WTC11 (cell line): ENCODE measurements around the gene ANKRD22. TPM values are rescaled to one million over a fixed set of nuclear protein-coding genes. Genes with fewer than 3 reads are reported as not detected.

Source experiments
- ATAC-seq: fragments of 200-7000 bp; cut with Tn5 transposase; 2 replicates; pipeline ENCODE4 v1.10.0; 2021; ENCODE audit warnings: mild to moderate bottlenecking, moderate library complexity
- CTCF ChIA-PET: fragments of 300-600 bp; sonication (Branson Sonifier 250); formaldehyde crosslinking; loops from one replicate; lab custom pipeline; 2021; ENCODE audit warnings: antibody characterized with exemption; lab: Charles Lee
- POLR2A ChIA-PET: fragments of 350-600 bp; sonication (Branson Sonifier 250); formaldehyde crosslinking; loops from one replicate; lab custom pipeline; 2021; ENCODE audit warnings: antibody characterized with exemption; lab: Charles Lee
- DNase-seq: peaks from one replicate; pipeline ENCODE4 v3.0.0; 2021; ENCODE audit warnings: low spot score
- H3K27ac Mint-ChIP-seq: 2 replicates; pipeline ENCODE4 v1.8.0; 2021; ENCODE audit warnings: mixed read lengths
- H3K27me3 Mint-ChIP-seq: 2 replicates; pipeline ENCODE4 v1.8.0; 2021; ENCODE audit warnings: low read depth, mild to moderate bottlenecking, moderate library complexity, mixed read lengths
- H3K36me3 Mint-ChIP-seq: 2 replicates; pipeline ENCODE4 v1.8.0; 2021; ENCODE audit warnings: mixed read lengths
- H3K4me1 Mint-ChIP-seq: 2 replicates; pipeline ENCODE4 v1.8.0; 2022; ENCODE audit warnings: mixed read lengths
- H3K4me3 Mint-ChIP-seq: 2 replicates; pipeline ENCODE4 v1.8.0; 2021; ENCODE audit warnings: mild to moderate bottlenecking, moderate library complexity, mixed read lengths
- H3K9me3 Mint-ChIP-seq: 2 replicates; pipeline ENCODE4 v1.8.0; 2021; ENCODE audit warnings: mixed read lengths
- ATF1 ChIP-seq: sonication (generic); formaldehyde crosslinking; IDR thresholded peaks from 2 replicates; pipeline ENCODE4 v1.8.1; 2023; ENCODE audit warnings: mild to moderate bottlenecking, moderate library complexity, missing genetic modification reagents
- ATF3 ChIP-seq: sonication (generic); formaldehyde crosslinking; conservative IDR thresholded peaks from 2 replicates; pipeline ENCODE4 v1.8.1; 2022; ENCODE audit warnings: mild to moderate bottlenecking, missing genetic modification reagents
- ATF6 ChIP-seq: sonication (generic); formaldehyde crosslinking; IDR thresholded peaks from 2 replicates; pipeline ENCODE4 v1.8.1; 2023; ENCODE audit warnings: mild to moderate bottlenecking, missing genetic modification reagents
- ELF4 ChIP-seq: sonication (generic); formaldehyde crosslinking; IDR thresholded peaks from 2 replicates; pipeline ENCODE4 v1.8.1; 2022; ENCODE audit warnings: low read depth, mild to moderate bottlenecking, moderate library complexity, missing genetic modification reagents
- EMX1 ChIP-seq: fragments of 250-450 bp; sonication (Bioruptor Pico); IDR thresholded peaks from 2 replicates; pipeline ENCODE4 v1.8.0; 2021; ENCODE audit warnings: mild to moderate bottlenecking
- ETV6 ChIP-seq: sonication (generic); formaldehyde crosslinking; IDR thresholded peaks from 2 replicates; pipeline ENCODE4 v1.8.1; 2022; ENCODE audit warnings: mild to moderate bottlenecking, missing genetic modification reagents
- GABPB1 ChIP-seq: sonication (generic); formaldehyde crosslinking; IDR thresholded peaks from 2 replicates; pipeline ENCODE4 v1.8.1; 2023; ENCODE audit warnings: mild to moderate bottlenecking, missing genetic modification reagents
- IRF1 ChIP-seq: sonication (generic); formaldehyde crosslinking; IDR thresholded peaks from 2 replicates; pipeline ENCODE4 v1.8.0; 2023; ENCODE audit warnings: missing genetic modification reagents
- IRF2 ChIP-seq: sonication (generic); formaldehyde crosslinking; IDR thresholded peaks from 2 replicates; pipeline ENCODE4 v1.8.0; 2022; ENCODE audit warnings: low read depth, missing genetic modification reagents, borderline replicate concordance
- MAX ChIP-seq: sonication (generic); formaldehyde crosslinking; IDR thresholded peaks from 2 replicates; pipeline ENCODE4 v1.8.0; 2022; ENCODE audit warnings: mild to moderate bottlenecking, missing genetic modification reagents
- MXD4 ChIP-seq: fragments of 250-450 bp; sonication (Bioruptor Pico); IDR thresholded peaks from 2 replicates; pipeline ENCODE4 v1.8.0; 2021; ENCODE audit warnings: mild to moderate bottlenecking, moderate library complexity, borderline replicate concordance
- NFATC4 ChIP-seq: fragments of 250-450 bp; sonication (Bioruptor Pico); IDR thresholded peaks from 2 replicates; pipeline ENCODE4 v1.9.0; 2021; ENCODE audit warnings: mild to moderate bottlenecking
- NFYB ChIP-seq: sonication (generic); formaldehyde crosslinking; conservative IDR thresholded peaks from 2 replicates; pipeline ENCODE4 v1.8.0; 2022; ENCODE audit warnings: low read depth, missing genetic modification reagents
- PRRX2 ChIP-seq: fragments of 250-450 bp; sonication (Bioruptor Pico); IDR thresholded peaks from 2 replicates; pipeline ENCODE4 v1.8.0; 2021; ENCODE audit warnings: mild to moderate bottlenecking
- SMAD3 ChIP-seq: sonication (generic); formaldehyde crosslinking; IDR thresholded peaks from 2 replicates; pipeline ENCODE4 v1.8.0; 2022; ENCODE audit warnings: missing genetic modification reagents, mild to moderate bottlenecking, borderline replicate concordance
- TEAD1 ChIP-seq: sonication (generic); formaldehyde crosslinking; IDR thresholded peaks from 2 replicates; pipeline ENCODE4 v1.8.0; 2022; ENCODE audit warnings: mild to moderate bottlenecking, missing genetic modification reagents
- ZNF121 ChIP-seq: sonication (generic); formaldehyde crosslinking; IDR thresholded peaks from 2 replicates; pipeline ENCODE4 v1.8.0; 2023; ENCODE audit warnings: missing genetic modification reagents
- ZNF232 ChIP-seq: sonication (generic); formaldehyde crosslinking; IDR thresholded peaks from 2 replicates; pipeline ENCODE4 v1.8.0; 2022; ENCODE audit warnings: mild to moderate bottlenecking, missing genetic modification reagents
- ZNF317 ChIP-seq: sonication (generic); formaldehyde crosslinking; IDR thresholded peaks from 2 replicates; pipeline ENCODE4 v1.8.1; 2023; ENCODE audit warnings: low read depth, mild to moderate bottlenecking, moderate library complexity, missing genetic modification reagents, borderline replicate concordance
- ZNF416 ChIP-seq: fragments of 250-450 bp; sonication (Bioruptor Pico); IDR thresholded peaks from 2 replicates; pipeline ENCODE4 v1.9.0; 2021; ENCODE audit warnings: mild to moderate bottlenecking, inconsistent platforms
- total RNA-seq: library from RNA; stranded (reverse); gene quantifications from 3 replicates; pipeline ENCODE4 v1.2.3, GENCODE V29; 2021
- TF ChIP-seq, protein P1 (sequence below): sonication (generic); formaldehyde crosslinking; IDR thresholded peaks from 2 replicates; pipeline ENCODE4 v1.8.0; 2022; ENCODE audit warnings: mild to moderate bottlenecking, missing genetic modification reagents
- TF ChIP-seq, protein P2 (sequence below): fragments of 200-600 bp; IDR thresholded peaks from 2 replicates; pipeline ENCODE4 v1.8.0; 2022; ENCODE audit warnings: antibody characterized with exemption
- TF ChIP-seq, protein P3 (sequence below): fragments of 250-450 bp; sonication (Bioruptor Pico); IDR thresholded peaks from 2 replicates; pipeline ENCODE4 v1.9.0; 2021; ENCODE audit warnings: mild to moderate bottlenecking

ANKRD22 gene
- total RNA-seq, 1 experiment from 2014 or later: not detected

GRCh38 chr10:88861036-88861435, 9.4 kb upstream of the ANKRD22 start:
- no peak overlapping the region for H3K27ac Mint-ChIP-seq
- H3K36me3 Mint-ChIP-seq: no peaks in the 10 kb centered on the region
- H3K27me3 Mint-ChIP-seq: no peaks in the 10 kb centered on the region
- no peak overlapping the region for H3K4me3 Mint-ChIP-seq
- H3K4me1 Mint-ChIP-seq: no peaks in the 10 kb centered on the region
- ChIA-PET POLR2A (no interaction called here), CTCF (interaction anchor here (1.0 kb wide), 1 partner anchor 74 kb away, joined by 3 read pairs; no protein-coding TSS in a partner anchor)
- H3K9me3 Mint-ChIP-seq: no peaks in the 10 kb centered on the region
- TF ChIP-seq GABPB1 (CRISPR knock-in tag) (no peak), ZNF121 (CRISPR knock-in tag) (no peak), NFATC4 (no peak), MXD4 (CRISPR knock-in tag) (no peak), ZNF317 (CRISPR knock-in tag) (no peak), NFYB (CRISPR knock-in tag) (no peak), ZNF416 (CRISPR knock-in tag) (no peak), PRRX2 (CRISPR knock-in tag) (no peak), ATF3 (CRISPR knock-in tag) (no peak), ATF6 (CRISPR knock-in tag) (no peak), SMAD3 (CRISPR knock-in tag) (no peak), MAX (CRISPR knock-in tag) (no peak), ZNF232 (CRISPR knock-in tag) (no peak), IRF1 (CRISPR knock-in tag) (no peak)
- TF ChIP-seq, protein P1, sequence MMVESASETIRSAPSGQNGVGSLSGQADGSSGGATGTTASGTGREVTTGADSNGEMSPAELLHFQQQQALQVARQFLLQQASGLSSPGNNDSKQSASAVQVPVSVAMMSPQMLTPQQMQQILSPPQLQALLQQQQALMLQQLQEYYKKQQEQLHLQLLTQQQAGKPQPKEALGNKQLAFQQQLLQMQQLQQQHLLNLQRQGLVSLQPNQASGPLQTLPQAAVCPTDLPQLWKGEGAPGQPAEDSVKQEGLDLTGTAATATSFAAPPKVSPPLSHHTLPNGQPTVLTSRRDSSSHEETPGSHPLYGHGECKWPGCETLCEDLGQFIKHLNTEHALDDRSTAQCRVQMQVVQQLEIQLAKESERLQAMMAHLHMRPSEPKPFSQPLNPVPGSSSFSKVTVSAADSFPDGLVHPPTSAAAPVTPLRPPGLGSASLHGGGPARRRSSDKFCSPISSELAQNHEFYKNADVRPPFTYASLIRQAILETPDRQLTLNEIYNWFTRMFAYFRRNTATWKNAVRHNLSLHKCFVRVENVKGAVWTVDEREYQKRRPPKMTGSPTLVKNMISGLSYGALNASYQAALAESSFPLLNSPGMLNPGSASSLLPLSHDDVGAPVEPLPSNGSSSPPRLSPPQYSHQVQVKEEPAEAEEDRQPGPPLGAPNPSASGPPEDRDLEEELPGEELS (CRISPR knock-in tag): no peak
- DNase-seq: no peak
- ATAC-seq: no peak

- Mint-ChIP-seq H3K36me3 (no peaks in the 10 kb centered on the region), H3K4me3 (no peak overlapping the region), H3K4me1 (peaks cover 5% of the 10 kb centered on the region)
- TF ChIP-seq, protein P2, sequence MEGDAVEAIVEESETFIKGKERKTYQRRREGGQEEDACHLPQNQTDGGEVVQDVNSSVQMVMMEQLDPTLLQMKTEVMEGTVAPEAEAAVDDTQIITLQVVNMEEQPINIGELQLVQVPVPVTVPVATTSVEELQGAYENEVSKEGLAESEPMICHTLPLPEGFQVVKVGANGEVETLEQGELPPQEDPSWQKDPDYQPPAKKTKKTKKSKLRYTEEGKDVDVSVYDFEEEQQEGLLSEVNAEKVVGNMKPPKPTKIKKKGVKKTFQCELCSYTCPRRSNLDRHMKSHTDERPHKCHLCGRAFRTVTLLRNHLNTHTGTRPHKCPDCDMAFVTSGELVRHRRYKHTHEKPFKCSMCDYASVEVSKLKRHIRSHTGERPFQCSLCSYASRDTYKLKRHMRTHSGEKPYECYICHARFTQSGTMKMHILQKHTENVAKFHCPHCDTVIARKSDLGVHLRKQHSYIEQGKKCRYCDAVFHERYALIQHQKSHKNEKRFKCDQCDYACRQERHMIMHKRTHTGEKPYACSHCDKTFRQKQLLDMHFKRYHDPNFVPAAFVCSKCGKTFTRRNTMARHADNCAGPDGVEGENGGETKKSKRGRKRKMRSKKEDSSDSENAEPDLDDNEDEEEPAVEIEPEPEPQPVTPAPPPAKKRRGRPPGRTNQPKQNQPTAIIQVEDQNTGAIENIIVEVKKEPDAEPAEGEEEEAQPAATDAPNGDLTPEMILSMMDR: no peak
- TF ChIP-seq ZNF121 (CRISPR knock-in tag) (no peak), EMX1 (CRISPR knock-in tag) (no peak), ELF4 (no peak), TEAD1 (CRISPR knock-in tag) (no peak), ATF1 (no peak), ETV6 (CRISPR knock-in tag) (no peak), IRF2 (CRISPR knock-in tag) (no peak)
- TF ChIP-seq, protein P3, sequence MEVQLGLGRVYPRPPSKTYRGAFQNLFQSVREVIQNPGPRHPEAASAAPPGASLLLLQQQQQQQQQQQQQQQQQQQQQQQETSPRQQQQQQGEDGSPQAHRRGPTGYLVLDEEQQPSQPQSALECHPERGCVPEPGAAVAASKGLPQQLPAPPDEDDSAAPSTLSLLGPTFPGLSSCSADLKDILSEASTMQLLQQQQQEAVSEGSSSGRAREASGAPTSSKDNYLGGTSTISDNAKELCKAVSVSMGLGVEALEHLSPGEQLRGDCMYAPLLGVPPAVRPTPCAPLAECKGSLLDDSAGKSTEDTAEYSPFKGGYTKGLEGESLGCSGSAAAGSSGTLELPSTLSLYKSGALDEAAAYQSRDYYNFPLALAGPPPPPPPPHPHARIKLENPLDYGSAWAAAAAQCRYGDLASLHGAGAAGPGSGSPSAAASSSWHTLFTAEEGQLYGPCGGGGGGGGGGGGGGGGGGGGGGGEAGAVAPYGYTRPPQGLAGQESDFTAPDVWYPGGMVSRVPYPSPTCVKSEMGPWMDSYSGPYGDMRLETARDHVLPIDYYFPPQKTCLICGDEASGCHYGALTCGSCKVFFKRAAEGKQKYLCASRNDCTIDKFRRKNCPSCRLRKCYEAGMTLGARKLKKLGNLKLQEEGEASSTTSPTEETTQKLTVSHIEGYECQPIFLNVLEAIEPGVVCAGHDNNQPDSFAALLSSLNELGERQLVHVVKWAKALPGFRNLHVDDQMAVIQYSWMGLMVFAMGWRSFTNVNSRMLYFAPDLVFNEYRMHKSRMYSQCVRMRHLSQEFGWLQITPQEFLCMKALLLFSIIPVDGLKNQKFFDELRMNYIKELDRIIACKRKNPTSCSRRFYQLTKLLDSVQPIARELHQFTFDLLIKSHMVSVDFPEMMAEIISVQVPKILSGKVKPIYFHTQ: no peak
- TF ChIP-seq, all 79 proteins: peak for 0
- ATAC-seq (no peak), DNase-seq (no peak)
- H3K9me3 Mint-ChIP-seq: no peaks in the 10 kb centered on the region
- ChIA-PET CTCF (no interaction called here), POLR2A (no interaction called here)
- no peak overlapping the region for H3K27ac Mint-ChIP-seq
- H3K27me3 Mint-ChIP-seq: no peaks in the 10 kb centered on the region
Observed at GRCh38 chr10:88858491-88858890, 6.8 kb upstream of the ANKRD22 start.
